B cell (primary cell): ENCODE data around the gene CD4. TPM values are rescaled to one million over a fixed set of nuclear protein-coding genes. Genes with fewer than 3 reads are reported as not detected.

Experiments
- ATAC-seq: fragments of 200-7000 bp; cut with Tn5 transposase; one replicate; pipeline ENCODE4 v1.10.0; 2021; ENCODE audit warnings: low read depth, mild to moderate bottlenecking, moderate number of reproducible peaks, moderate library complexity
- CTCF ChIA-PET: fragments of 350-600 bp; sonication (Branson Sonifier 250); formaldehyde crosslinking; loops from one replicate; lab custom pipeline; 2021; ENCODE audit warnings: antibody characterized with exemption, inconsistent platforms; lab: Charles Lee
- POLR2A ChIA-PET: fragments of 350-600 bp; sonication (Branson Sonifier 250); formaldehyde crosslinking; loops from one replicate; lab custom pipeline; 2021; ENCODE audit warnings: antibody characterized with exemption; lab: Charles Lee
- DNase-seq: peaks from one replicate; pipeline ENCODE4 v3.0.0; 2013
- H2AFZ ChIP-seq: 2 replicates; pipeline ENCODE4 v1.6.1; 2012; ENCODE audit warnings: mild to moderate bottlenecking, low read depth, low read length; ENCODE audit not compliant: insufficient read depth, poor library complexity, severe bottlenecking
- H3K27ac ChIP-seq, 2 donors: 1 replicate in 1 of 2; 2 replicates in 1 of 2; pipeline ENCODE4 v1.5.1; 2012 to 2013; ENCODE audit warnings: low read length in 2 of 2, mild to moderate bottlenecking in 2 of 2, moderate library complexity in 1 of 2
- H3K27me3 ChIP-seq, 4 experiments: fragments of 200-600 bp in 1 of 4; sonication (generic) in 1 of 4; replicated peaks in 1 of 4; 1 replicate in 2 of 4; 2 replicates in 2 of 4; pipeline versions ENCODE4 v1.6.1 to v1.7.0; 2013 to 2016; ENCODE audit warnings: low read length in 3 of 4, mild to moderate bottlenecking in 2 of 4, mixed read lengths in 1 of 4, moderate library complexity in 1 of 4; ENCODE audit not compliant: insufficient read depth in 4 of 4, control insufficient read depth in 3 of 4; ENCODE audit errors: control extremely low read depth in 1 of 4
- H3K36me3 ChIP-seq, 2 experiments: replicated peaks in 1 of 2; 1 replicate in 1 of 2; 2 replicates in 1 of 2; pipeline versions ENCODE4 v1.6.1 to v1.7.1; 2013; ENCODE audit warnings: low read length in 1 of 2; ENCODE audit not compliant: insufficient read depth in 2 of 2, control insufficient read depth in 1 of 2; ENCODE audit errors: control extremely low read depth in 1 of 2, extremely low read depth in 1 of 2
- H3K4me1 ChIP-seq, 2 donors: fragments of 200-600 bp in 1 of 2; sonication (generic) in 1 of 2; 1 replicate in 1 of 2; 2 replicates in 1 of 2; pipeline versions ENCODE4 v1.5.1 to v1.6.1; 2013 to 2017; ENCODE audit warnings: low read length in 2 of 2; ENCODE audit not compliant: control insufficient read depth in 2 of 2, insufficient read depth in 2 of 2
- H3K4me2 ChIP-seq: replicated peaks from 2 replicates; pipeline ENCODE3; 2012; ENCODE audit warnings: mild to moderate bottlenecking, low read depth, low read length; ENCODE audit not compliant: poor library complexity, severe bottlenecking
- H3K4me3 ChIP-seq, 5 experiments: fragments of 200-600 bp in 1 of 5; sonication (generic) in 1 of 5; 1 replicate in 3 of 5; 2 replicates in 2 of 5; pipeline versions ENCODE4 v1.5.1 to v1.7.0; 2011 to 2016; ENCODE audit warnings: low read length in 4 of 5, mild to moderate bottlenecking in 4 of 5, low read depth in 2 of 5, control low read depth in 1 of 5, moderate library complexity in 1 of 5; ENCODE audit not compliant: insufficient read depth in 1 of 5; ENCODE audit errors: control extremely low read depth in 1 of 5, extremely low read depth in 1 of 5
- H3K79me2 ChIP-seq: fragments of 200-600 bp; sonication (generic); one replicate; pipeline ENCODE4 v1.6.0; 2016; ENCODE audit warnings: low read length; ENCODE audit not compliant: control insufficient read depth, insufficient read depth
- H3K9ac ChIP-seq: fragments of 200-600 bp; sonication (generic); 2 replicates; pipeline ENCODE4 v1.6.1; 2017; ENCODE audit warnings: mild to moderate bottlenecking, low read length, moderate library complexity
- H3K9me3 ChIP-seq, 3 donors: one replicate each; pipeline versions ENCODE4 v1.6.1 to v1.7.1; 2013; ENCODE audit warnings: low read length in 2 of 3; ENCODE audit not compliant: control insufficient read depth in 2 of 3, insufficient read depth in 1 of 3; ENCODE audit errors: control extremely low read depth in 1 of 3
- H4K20me1 ChIP-seq: 2 replicates; pipeline ENCODE4 v1.6.0; 2012; ENCODE audit warnings: mild to moderate bottlenecking, low read length; ENCODE audit not compliant: insufficient read depth, control insufficient read depth, poor library complexity, severe bottlenecking
- H3K27ac Mint-ChIP-seq: one replicate; pipeline ENCODE4 v1.8.0; 2021; ENCODE audit warnings: mixed read lengths
- H3K27me3 Mint-ChIP-seq: one replicate; pipeline ENCODE4 v1.8.0; 2021; ENCODE audit warnings: mixed read lengths
- H3K4me1 Mint-ChIP-seq: one replicate; pipeline ENCODE4 v1.8.0; 2021; ENCODE audit warnings: mixed read lengths
- H3K4me3 Mint-ChIP-seq: one replicate; pipeline ENCODE4 v1.8.0; 2021; ENCODE audit warnings: mixed read lengths
- H3K9me3 Mint-ChIP-seq: one replicate; pipeline ENCODE4 v1.8.0; 2022; ENCODE audit warnings: mixed read lengths; ENCODE audit not compliant: insufficient read depth
- WGBS: methylation state at CpG from one replicate; pipeline ENCODE4 v1.1.5; 2013; ENCODE audit warnings: missing lambda C conversion rate; ENCODE audit not compliant: insufficient coverage; 5-methylcytosine and 5-hydroxymethylcytosine counted together
- intact Hi-C: fragments of 100-400 bp; cut with micrococcal nuclease; formaldehyde crosslinking; loops from one replicate; pipeline ENCODE4 v1.10.0; 2022
- polyA plus RNA-seq: library from polyadenylated mRNA; depleted of rRNA; stranded (reverse); fragments of >200 nt; gene quantifications from 2 replicates; pipeline ENCODE4 v1.2.3, GENCODE V29; 2012
- total RNA-seq, 2 donors: library from RNA; stranded (reverse); fragments of 120-200 nt in 1 of 2; gene quantifications; 1 replicate in 1 of 2; 2 replicates in 1 of 2; pipeline versions ENCODE4 v1.2.3 to v1.2.4, GENCODE V29; 2013 to 2022
- TF ChIP-seq, protein P1 (sequence below): fragments of 200-600 bp; IDR thresholded peaks from one replicate; pipeline ENCODE4 v1.8.0; 2022; ENCODE audit warnings: antibody characterized with exemption, mild to moderate bottlenecking

CD4 gene
- total and polyA plus RNA-seq, 2 donors (not counting 1 experiment from before 2014, with no cell fraction given) = 0.49 to 2.2 TPM

GRCh38 chr12:6765634-6766581 lies 23.4 kb upstream of the CD4 start, which contains the start of gene PTMS:
Gene PTMS (plus strand): TSS chr12:6766363. CDS start chr12:6766706, 343 bp downstream.
- DNase-seq = no peak

More at GRCh38 chr12:6765634-6766581, 23.4 kb upstream of the CD4 start, which contains the start of gene PTMS:
- Histone ChIP-seq H3K9me3 (peaks cover 0 to 4% (median 0%) of the 10 kb centered on the region in 3 donors), H3K36me3 (no peaks in the 10 kb centered on the region), H2AFZ (peak within 1 kb of the TSS; percentile 95), H3K4me2 (peak within 1 kb of the TSS; percentile 96), H3K79me2 (no peaks in the 10 kb centered on the region), H4K20me1 (no peaks in the 10 kb centered on the region), H3K9ac (peak within 1 kb of the TSS; percentile 67), H3K27me3 (peaks cover 0 to 56% (median 27%) of the 10 kb centered on the region in 4 experiments), H3K4me3 (peak within 1 kb of the TSS in 4 of 5 experiments; percentile 41 to 78 (median 54)), H3K4me1 (peaks cover 33 to 36% of the 10 kb centered on the region in 2 donors), H3K27ac (no peak within 1 kb of the TSS)
- H3K9me3 Mint-ChIP-seq = no peaks in the 10 kb centered on the region
- WGBS = 3% methylated on average over 57 of the region's 63 CpGs
- peak within 1 kb of the TSS; percentile 90 for H3K4me3 Mint-ChIP-seq
- H3K4me1 Mint-ChIP-seq = peaks cover 29% of the 10 kb centered on the region
- peak within 1 kb of the TSS; percentile 23 for H3K27ac Mint-ChIP-seq
- peak; percentile 11 for ATAC-seq
- intact Hi-C loops = loop anchor here (1.0 to 5.0 kb wide), 2 partner anchors 13 to 86 kb away; partner anchors contain the start of genes CDCA3, MLF2 and USP5
- POLR2A ChIA-PET = interaction anchor here (0.6 to 2.0 kb wide), 5 partner anchors 12 to 102 kb away, joined by 3 to 16 read pairs (median 6); partner anchors contain the start of genes COPS7A, MLF2 and ZNF384
- CTCF ChIA-PET = interaction anchor here (0.5 to 6.0 kb wide), 25 partner anchors 8 to 531 kb away, joined by 3 to 85 read pairs (median 3); partner anchors contain the start of genes CDCA3, COPS7A, MLF2 and USP5
- peaks cover 40% of the 10 kb centered on the region for H3K27me3 Mint-ChIP-seq
- TF ChIP-seq, protein P1, sequence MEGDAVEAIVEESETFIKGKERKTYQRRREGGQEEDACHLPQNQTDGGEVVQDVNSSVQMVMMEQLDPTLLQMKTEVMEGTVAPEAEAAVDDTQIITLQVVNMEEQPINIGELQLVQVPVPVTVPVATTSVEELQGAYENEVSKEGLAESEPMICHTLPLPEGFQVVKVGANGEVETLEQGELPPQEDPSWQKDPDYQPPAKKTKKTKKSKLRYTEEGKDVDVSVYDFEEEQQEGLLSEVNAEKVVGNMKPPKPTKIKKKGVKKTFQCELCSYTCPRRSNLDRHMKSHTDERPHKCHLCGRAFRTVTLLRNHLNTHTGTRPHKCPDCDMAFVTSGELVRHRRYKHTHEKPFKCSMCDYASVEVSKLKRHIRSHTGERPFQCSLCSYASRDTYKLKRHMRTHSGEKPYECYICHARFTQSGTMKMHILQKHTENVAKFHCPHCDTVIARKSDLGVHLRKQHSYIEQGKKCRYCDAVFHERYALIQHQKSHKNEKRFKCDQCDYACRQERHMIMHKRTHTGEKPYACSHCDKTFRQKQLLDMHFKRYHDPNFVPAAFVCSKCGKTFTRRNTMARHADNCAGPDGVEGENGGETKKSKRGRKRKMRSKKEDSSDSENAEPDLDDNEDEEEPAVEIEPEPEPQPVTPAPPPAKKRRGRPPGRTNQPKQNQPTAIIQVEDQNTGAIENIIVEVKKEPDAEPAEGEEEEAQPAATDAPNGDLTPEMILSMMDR = no peak
